Measurements from ENCODE around the gene TNNC1.

Gene TNNC1

DNA sequence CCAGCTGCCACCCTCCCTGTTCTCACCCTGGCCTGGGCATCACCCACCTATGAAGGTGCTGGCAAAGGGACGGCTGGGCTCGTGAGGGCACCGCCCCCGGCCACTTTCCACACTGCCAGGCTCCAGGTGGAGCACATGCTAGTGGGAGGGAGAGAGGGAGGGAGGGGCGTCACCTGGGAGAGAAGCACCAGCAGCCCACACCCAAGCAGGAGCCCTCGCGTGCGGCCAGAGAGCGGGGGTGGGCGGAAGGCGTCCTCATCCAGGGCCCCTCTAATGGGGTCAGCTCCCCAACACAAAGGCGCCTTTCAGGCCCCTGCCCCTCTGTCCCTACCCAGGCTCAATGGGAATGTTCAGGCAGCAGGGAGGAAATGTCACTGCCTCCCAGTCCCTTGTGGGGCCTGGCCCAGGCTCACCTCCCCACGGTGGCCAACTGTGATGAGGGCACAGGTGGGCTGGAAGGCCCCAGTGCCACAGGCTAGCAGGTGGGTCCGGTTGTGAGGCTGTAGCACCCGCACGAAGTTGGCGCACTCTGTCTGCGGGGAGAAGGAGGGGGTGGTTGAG lies 12.0 kb downstream of the TNNC1 start:
- no peak for DNase-seq

DNA sequence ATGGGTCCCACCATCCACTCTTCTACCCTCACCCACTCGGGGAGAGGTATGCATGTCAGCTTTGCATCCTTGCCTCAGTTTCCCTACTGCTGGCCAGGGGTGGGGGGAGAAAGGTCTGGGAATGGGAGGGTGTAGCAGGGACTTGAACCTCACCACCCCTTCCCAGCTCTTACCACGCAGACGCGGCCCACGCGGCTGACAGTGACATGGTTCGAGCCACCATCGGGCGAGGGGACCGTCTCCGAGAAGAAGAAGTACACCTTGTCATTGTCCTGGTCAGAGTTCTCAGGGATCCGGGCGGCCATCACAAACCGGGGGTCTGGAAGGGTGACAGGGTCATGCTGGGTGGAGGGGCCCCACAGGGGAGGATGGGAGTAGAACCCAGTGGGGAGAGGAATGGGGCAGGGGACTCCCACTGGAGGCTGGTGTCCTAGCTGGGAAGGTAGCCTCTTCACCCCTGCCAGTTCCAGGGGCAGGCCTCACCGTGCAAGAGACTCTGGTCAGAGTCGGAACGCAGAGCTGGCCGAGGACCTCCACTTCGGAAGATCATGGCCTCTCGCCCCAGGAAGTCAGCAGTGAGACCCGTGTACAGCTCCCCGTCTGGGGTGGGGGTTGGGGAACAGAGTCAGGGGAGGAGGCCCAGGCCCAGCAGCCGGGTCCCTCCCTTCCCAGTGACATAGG lies 12.6 kb downstream of the TNNC1 start:
- no peak for DNase-seq

DNA sequence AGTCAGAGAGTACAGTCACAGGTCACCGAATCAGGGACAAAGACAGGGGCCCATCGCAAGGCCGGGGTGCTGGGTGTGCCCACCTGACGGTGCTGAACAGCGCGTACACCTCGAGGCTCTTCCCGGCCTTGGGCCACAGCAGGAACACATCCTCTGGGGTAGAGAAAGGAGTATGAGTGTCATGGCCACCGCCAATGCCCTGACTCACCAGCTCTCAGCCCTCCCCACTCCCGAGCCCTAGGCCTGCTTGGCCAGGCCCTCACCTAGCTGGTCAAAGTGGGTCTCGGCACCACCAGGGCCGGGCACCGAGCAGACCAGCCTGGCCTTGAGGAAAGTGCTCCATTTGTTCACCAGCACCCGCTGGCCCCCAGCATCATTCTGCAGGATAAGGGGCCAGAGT lies 13.2 kb downstream of the TNNC1 start:
- no peak for DNase-seq

DNA sequence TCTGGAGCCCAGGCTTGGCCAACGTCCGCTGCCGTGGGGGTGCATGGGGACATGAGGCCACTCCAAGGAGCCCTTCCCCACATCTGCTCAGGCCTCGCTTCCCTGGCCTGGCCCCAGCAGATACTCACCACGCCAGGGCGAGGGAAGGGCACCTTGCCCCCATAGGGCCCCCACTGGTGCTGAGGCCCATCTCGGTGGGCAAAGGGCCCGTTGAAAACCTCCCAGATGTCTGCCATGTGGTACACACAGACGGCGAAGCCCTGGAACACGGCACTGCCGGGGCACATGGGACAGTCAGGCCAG lies 13.6 kb downstream of the TNNC1 start:
- no peak for DNase-seq

DNA sequence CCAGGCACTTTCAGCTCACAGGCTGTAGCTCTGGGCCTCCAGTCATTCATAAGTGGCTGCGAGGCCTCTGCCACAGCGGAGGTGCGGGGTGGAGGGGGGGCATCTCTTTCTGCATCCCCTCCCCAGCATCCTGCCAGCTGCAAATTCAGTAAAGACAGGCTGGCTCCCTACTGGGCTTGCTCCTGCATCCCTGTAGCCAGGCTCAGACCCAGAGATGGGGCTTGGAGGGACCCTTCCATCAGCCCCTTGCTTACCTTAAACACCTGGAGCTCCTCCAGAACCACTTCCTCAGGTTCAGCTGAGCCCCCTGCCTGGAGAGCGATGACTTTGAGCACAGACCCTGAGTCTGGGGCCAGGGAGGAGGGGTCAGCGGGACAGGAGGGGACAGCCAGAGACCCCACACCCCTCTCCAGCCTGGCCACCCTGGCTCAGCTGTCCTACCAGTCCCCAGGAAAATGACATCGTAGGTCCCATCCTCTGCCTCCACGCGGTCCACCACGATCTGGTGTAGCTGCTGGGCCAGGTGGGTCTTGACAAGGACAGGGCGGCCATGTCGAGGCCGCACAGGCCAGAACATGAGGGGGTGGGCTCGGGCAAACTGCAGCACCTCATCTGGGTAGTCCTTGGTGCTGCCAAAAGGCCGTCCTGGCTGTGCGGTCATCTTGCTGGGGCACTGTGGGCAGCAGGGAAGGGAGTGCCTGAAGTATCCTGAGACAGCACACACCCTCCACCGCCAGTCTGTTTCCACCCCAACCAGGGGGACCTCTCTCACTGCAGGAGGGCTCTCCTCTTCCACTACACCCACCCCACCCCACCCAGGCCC lies 14.2 kb downstream of the TNNC1 start:
- no peak for DNase-seq

DNA sequence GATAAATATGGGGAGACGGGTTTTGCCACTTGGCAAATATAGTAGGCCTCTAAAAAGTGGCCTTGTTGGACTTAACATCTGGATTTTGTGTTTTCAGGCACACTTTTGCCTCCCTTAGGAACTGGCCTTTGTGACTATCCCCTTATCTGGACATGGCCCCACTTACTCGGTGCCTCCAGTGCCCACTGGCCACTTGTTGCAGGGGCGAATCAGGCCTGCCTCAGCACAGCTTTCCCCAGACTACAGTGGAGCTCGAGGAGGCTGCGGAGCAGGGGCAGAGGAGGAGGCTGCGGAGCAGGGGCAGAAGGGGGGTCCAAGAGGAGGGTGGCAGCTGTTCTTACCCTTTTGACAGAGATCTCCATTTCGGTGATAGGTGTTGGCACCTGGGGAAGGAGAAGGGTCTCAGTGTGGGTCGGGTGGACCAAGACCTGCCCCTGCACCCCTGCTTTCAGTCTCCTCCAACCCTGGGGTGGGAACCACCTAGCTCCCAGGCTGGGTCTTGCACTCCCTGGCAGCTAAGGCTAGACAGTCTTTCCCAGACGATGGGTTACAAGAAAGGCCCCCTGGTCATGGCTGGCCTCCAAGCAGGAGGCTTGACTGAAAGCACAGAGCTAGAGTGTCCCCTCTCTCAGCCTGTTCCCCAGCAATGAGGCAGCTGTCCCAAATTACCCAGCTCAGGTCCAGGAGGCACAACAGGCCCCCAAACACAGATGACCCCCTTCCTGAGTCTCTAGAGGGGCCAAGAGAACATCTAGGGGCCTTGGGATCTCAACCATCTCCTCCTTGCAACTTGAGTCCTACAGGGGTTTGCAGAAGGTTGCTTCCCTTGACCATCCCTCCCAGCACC lies 15.0 kb downstream of the TNNC1 start:
- no peak for DNase-seq

DNA sequence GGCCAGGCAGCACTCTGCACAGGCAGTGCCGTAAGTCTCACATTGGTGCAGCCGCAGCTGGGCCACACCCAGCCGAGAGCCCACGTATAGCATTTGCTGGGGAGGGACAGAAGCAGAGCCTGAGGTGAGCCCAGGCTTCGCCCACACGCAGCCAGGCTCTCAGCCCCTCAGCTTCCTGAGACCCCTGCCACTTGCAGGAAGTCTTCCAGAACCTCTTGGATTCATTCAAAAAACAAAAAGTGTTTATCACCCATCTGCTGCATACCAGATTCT lies 15.8 kb downstream of the TNNC1 start:
- DNase-seq, result no peak

DNA sequence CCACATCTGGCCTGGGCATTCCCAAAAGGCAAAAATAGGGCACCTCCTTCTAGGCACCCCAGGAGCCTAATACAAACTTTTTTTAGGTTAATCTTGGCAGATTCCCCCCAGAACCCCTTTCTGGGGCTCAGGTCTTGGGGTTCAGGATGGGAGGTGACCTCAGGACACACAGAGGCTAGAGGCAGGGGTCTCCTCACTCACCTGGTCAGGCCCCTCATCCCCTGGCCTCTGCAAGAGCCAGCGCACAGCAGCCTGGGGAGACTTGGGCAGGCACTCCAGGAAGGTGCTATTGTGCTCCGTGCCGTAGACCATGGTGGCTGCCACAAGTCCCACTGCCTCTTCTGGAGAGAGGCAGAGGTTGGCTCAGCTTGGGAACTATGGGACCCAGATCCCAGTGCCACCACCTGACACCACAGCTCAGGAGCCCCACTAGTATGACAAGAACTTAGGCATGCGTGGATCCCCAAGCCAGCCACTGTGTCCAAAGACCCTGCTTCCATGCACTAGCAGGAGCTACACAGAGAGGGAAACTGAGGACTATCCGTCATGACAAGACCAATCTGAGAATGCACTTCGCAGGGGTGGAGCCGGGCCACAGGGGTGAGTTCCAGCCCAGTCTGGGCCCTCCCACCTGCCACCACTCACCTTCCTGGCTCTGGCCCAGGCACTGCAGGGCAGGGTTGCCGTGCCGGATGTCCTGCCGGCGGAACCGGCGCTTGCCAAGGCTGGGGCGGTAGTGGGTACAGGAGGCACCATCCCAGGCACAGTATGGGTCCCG lies 16.3 kb downstream of the TNNC1 start:
- no peak for DNase-seq

DNA sequence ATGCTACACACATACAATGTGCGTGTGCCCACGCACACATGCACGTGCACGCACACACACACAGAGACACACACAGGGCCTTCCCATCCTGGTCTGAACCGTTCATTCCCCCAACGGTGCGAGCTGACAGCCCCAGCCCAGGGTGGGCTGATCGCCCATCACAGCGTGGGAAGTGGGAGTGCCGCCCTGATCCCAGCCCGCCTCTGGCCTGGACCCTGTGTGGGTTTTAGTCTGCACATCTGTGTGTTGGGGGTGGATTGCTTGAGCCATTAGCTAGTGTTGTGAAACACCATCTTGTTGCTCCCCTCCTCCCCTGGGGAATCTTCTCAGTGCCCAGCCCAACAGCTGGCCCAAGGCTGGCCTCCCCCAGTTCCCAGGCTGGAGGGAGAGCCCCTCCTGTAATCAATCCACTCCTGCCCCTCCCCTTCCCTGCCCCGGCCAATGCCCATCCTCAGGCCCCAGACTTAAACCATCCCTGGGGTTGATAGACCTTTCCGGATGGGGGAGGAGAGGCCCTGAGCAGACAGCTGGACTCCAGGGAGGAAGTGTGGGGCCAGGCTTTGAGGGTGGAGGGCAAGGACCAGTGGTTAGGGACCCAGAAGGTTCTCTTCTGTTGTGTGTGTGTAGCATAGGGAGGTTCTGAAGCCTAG lies 17.2 kb downstream of the TNNC1 start:
- DNase-seq, result no peak

DNA sequence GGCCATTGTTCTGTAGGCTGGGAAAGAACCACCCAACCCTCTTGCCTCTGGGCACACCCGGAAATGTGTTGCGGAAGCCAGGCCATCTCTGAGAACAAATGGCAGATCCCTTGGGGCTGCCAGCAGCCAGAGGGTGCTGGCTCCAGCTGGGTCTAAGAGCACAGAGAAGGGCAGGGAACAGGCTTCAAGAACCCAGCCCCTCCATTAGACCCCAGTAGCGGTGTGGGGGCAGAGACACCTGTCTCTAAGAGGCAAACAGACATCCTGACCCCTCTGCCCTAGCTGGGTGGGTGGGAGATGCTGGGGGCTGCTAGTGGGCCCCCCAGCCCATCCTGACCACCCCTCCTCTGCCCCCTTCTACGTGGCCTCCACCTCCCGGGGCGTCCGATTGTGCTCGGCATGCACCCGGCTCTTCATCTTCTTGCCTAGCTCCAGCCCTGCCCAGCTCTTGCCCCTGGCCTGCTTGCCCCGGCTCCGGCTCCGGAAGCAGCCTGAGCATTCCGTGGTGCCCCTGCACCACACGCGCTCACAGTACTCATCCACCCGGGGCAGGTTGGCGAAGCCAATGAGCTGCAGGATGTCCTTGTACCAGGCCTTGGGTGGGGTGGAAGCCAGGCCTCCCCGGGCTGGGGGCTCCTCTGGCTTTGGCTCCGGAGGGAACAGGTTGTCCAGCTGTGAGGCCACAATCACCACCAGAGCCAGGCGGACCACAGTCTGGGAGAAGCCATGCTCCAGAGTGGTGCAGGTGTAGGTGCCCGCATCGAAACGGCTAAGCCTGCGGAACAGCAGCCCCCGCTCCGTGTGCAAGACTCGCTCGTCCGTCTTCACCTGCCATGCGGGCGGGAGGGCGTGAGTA lies 18.4 kb downstream of the TNNC1 start:
- no peak for DNase-seq

DNA sequence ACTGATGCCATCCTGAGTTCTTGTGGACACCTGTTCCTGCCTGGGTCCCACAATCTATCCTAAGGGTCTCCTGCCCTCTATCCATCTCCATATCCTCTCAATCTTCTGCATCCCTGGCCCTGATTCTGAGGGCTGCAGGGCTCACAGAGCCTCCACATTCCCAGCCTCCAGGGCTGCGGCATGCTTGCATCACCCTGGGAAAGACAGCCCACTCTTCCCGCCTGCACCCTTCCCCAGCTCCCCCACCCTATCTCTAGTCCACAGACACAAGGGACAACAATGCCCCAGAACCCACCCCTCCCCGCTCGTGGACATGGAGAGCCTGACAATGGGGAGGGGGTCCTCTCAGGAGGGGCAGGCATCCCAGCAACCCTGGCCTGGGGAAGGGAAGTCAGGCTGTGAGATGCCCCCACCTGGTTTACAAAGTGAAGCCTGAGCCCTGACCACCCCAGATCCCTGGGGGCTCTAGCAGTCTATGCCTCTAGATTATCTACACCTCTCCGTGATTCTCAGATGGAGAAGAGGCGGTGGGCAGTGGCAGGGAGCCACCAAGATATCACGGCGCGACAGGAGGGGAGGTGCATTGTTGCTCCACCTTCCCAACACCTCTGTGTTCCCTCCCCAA lies 19.2 kb downstream of the TNNC1 start:
- DNase-seq, result no peak

DNA sequence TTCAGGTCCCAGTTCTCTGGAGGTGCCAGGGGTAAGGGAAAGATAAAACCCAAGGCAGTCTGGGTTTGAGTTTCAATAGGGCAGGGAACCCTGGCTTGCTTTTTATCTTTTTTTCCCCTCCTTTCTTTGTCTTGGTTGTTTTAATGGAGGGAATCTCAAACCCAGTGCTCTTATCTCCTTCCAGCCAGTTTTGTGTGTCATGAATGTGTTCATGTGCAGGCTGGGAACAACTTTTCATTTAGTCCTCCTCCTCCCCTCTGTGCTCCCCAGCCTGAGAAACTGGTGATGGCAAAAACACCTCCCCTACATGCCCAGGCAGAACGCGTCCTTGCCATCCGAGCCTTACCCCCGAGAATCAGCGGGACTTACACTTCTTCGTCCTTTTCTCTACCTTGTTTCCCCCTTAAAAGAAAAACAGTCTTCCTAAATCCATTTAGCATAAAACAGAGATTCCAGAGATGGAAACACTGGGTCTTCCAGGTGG lies 19.8 kb downstream of the TNNC1 start:
- no peak for DNase-seq

DNA sequence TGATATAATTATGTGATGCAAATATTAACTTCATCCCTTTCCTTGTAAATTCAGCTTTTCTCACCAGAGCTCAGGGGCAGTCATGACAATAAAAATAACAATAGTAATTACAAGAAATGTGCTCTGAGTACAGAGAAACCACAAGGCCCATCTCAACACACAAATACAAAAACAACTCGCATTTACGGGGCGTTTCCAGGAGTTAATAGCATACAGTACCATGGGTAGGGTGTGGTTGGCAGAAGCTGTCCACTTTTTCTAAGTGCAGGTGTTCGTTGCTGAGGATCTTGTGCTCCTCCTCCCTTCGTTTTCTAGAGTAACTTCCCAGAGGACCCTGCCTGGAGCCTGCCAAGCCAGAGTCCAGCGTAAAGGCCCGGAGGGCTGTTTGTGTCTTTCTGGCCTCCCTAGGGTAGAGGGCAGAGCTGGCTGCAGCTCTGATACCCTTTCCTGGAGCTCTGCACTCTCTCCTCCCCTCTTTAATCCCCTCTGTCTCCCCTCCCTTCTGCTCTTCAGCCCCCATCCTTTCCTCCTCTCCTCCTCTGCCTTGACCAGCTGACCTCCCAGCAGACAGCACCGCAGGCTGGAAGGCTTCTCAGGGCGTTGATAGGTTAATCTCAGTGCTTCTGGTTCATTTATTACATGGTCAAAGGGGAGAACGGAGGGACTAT lies 20.4 kb downstream of the TNNC1 start:
- DNase-seq, result no peak

DNA sequence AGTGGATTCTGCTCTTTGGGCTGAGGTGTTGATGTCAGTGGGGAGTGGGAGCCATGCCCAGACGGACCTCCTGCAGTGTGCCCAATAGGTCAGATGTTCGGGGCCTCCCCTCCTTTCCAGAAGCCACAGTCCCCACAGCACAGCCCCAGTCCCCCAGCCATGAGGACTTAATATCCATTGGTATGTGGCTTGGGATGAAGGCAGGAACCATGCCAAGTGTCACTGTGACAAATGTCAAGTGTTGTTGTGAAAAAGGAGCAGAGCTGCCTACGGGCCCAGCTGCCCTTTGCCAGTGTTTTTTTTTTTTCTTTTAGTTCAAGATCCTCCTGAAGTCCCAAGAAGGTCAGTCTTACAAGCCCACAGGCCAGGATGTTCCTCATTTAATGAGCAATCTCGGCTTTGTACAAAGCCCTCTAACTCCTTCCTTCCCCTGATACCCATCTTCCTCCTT lies 21.1 kb downstream of the TNNC1 start:
- no peak for DNase-seq

DNA sequence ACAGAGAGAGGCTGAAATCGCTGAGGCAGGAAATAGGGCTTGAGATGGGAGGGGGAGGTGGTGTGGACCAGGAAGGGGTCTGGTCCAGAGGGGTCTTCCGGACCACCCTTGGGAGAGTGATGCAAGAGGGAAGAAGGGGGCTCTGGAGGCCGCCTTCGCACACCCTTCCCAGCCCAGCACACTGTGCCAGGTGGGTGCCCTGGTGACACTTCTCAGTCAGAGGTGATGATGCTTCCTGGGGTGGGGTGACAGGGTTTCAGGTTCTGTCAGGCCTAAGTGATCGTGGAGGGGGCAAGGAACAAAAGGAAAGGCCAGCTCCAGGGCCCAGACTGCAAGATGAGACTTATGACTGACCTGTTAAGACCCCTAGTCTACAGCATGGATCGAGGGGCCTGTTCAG lies 21.6 kb downstream of the TNNC1 start:
- no peak for DNase-seq

DNA sequence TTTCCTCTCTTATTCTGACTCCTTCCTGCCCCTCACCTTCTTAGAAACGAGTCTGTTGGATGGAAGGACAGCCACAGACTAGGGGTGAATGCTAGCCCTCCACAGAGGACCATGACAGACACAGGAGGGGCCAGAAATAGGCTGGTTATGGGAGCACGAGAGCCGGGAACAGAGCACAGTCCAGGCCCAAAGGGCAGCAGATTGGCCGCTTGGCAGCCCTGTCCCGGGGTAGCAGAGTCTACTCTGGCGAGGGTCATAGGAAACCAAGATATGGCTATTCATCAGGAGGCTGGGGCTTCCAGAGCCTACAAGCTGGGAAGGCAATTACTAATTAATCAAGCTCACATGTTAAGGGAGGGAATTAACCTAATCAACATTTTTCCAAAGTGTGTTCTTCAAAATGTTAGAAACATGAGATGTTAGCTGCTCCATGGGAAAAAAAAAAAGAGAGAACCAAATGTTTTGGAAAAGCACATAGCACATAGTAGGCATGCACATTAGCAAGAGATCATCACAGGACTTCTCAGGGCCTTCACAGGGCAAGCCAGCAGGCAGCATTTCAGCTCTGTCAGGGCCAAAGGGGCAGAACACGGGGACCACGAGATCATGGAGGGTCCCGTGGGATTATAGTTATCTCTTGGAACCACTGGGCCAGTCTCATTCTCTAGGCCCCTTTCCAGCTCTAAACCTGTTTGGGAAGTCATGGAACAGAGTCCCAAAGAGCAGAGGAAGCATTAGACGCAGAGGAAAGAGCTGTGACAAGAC lies 22.2 kb downstream of the TNNC1 start:
- DNase-seq, result no peak

DNA sequence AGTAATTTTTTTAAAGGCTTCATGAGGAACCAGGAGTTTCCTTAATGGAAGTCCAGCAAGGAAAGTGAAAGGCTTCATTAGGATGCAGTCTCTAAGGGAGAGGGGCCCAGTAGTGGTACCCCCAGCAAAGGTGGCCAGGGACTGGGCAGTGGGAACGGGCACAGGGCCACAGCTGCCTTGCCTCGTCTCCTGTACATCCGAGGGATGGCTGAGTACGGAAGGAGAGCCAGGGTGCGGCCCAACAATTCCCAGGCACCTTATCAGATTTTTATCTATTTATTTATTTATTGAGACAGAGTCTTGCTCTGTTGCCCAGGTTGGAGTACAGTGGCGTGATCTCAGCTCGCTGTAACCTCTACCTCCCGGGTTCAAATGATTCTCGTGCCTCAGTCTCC lies 23.4 kb downstream of the TNNC1 start:
- DNase-seq, result no peak

DNA sequence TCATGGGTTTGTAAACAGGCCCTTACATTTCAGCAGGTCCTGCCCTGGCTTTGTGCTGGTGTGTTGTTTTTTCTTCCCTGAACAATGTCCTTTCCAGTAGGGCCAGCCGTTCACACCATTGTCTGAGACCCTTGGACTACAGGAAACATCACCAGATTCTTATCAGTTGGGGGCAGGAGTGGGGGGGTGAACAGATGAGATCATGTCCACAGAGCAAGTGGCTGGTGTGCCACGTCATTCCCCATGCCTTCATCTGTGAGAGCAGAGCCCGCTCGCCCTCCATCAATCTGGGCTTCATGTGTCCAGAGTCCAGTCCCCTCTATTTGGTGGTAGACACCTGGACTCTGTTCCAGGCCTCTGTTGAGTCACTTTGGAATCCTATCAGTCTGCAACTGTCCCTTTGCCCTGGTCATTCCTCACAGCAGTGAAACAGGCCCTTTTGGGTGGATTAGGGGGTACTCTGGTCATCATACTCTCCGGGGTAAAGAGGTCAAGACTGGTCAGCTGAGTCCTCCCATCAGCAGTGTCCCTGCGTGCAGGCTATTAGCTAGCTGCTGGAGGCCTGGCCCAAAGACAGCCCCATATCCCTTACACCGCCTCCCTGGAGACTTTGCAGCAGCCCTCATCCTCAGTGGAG lies 23.9 kb downstream of the TNNC1 start:
- no peak for DNase-seq

DNA sequence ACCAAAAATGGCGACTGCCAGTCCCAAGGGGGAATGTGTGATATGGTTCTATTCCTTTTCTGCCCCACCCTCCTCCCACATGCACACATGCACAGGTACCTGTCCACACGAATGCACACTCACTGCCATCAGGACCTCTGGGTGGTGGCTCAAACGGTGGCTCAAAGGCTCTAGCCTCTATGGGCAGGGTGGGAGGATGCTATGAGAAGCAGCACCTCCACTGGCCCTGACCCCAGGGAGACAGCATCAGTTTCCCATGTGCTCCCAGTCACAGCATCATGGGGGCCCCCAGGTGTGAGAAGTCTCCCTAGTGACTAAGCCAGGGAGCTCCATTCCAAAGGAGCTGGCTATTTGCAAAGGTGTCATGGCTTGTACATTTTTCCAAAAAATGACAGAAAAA lies 24.8 kb downstream of the TNNC1 start:
- DNase-seq, result no peak

Measured in NCI-H1105 treated with DMSO at 0.1 percent for 48 hours (cell line).